ENCODE measurements around the gene KIF23. TPM values are rescaled to one million over a fixed set of nuclear protein-coding genes. Genes with fewer than 3 reads are reported as not detected.

Gene KIF23
- total RNA-seq, 3 donors from 2014 or later: 1.6 to 6.4 (median 2.2) TPM

- intact Hi-C loops (cut with DNase I; ENCODE audit: low total_unique reads): loop anchor here (5.0 kb wide), 1 partner anchor 678 kb away; no protein-coding TSS in a partner anchor
These were observed 3.8 kb upstream of the KIF23 start for GRCh38 chr15:69410248-69410874.

DNA sequence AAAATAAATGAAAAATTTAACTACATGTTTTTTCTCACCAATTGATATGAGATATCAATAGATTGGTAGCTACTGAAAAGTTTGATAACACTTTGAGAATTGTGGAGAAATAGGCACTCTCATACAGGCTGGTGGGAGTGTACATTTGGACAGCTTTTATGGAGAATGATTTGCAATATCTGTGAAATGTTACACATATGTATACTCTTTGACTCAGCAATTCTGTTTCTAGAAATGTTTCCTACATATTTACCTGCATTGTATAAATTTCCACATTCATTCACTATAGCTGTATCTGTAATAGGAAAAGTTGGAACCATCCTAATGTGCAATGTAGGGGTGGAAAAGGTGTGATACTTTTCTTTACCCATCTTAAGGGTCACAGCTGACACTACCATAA is 1.9 kb upstream of the KIF23 start:
- intact Hi-C loops (cut with DNase I; ENCODE audit: low total_unique reads): loop anchor here (5.0 kb wide), 1 partner anchor 680 kb away; no protein-coding TSS in a partner anchor
- no peak for DNase-seq (ENCODE audit: low spot score in 2 of 2)
- Histone ChIP-seq H3K36me3 (no peaks in the 10 kb centered on the region), H3K9me3 (no peaks in the 10 kb centered on the region), H3K27me3 (no peaks in the 10 kb centered on the region), H3K27ac (no peak overlapping the region), H3K4me1 (peaks cover 0 to 5% of the 10 kb centered on the region in 2 donors), H3K4me3 (no peak overlapping the region)
- no peak for TF ChIP-seq POLR2AphosphoS5 (IDR thresholded peaks at IDR 0.05)
- no peak for TF ChIP-seq POLR2A (IDR thresholded peaks at IDR 0.05)

More at GRCh38 chr15:69410248-69410874, 3.8 kb upstream of the KIF23 start:
- H3K27me3 ChIP-seq: no peaks in the 10 kb centered on the region
- TF ChIP-seq CTCF (IDR thresholded peaks at IDR 0.05) (peak in 1 of 3 donors; percentile 39), POLR2AphosphoS5 (IDR thresholded peaks at IDR 0.05) (no peak)
- no peaks in the 10 kb centered on the region for H3K9me3 ChIP-seq
- H3K4me3 ChIP-seq: no peak overlapping the region
- H3K27ac ChIP-seq: no peak overlapping the region
- DNase-seq (ENCODE audit: low spot score in 2 of 2): peak in 1 of 2 donors; percentile 55
- H3K4me1 ChIP-seq: peaks cover 0 to 4% of the 10 kb centered on the region in 2 donors
- H3K36me3 ChIP-seq: no peaks in the 10 kb centered on the region

DNA sequence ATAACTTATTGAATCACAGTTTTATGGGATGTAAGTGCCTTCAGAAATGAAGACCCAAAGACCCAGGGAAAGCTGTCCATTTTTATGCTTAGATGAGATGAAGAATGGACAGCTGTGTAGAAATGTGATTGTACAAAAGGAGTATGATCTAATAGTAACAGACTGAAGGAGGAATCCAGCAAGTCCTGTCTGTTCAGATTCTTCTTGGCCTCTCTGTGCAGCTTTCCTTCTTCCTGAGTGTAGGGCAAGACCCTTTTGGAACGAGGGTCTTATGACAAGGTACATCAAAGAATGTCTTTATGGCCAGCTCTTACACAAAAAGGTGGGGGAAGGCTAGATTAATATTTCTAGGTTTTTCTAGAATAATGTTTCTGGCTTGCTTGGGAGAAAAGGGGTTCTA is 1.4 kb upstream of the KIF23 start:
- no peaks in the 10 kb centered on the region for H3K36me3 ChIP-seq

DNA sequence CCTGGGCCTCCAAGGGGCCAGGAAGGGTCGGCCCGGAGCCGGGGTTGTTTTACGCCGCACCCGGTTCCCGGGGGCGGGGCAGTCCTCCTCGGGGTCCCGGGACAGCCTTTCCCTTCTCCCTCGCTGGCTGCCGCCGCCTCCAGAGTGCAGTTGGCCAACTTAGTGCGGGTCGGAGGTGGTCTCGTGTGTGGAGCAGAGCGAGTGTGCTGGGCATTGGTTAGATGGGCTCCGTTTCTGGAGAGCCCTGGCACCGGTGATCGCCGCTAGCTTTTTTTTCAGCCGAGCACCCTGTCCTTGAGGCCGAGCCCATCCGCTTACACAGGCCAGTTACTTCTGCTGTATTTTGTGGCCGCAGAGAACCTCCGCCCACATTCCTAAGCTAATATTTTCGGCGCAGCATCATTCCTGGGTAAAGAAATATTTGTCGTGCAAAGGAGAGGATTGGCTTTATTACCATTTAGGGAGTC is 585 bp downstream of the KIF23 start:
- intact Hi-C loops (cut with DNase I; ENCODE audit: low total_unique reads): loop anchor here (5.0 kb wide), 1 partner anchor 682 kb away; no protein-coding TSS in a partner anchor
- H3K4me1 ChIP-seq: peaks cover 0 to 5% of the 10 kb centered on the region in 2 donors
- peak overlapping the region; percentile 84 to 93 for H3K27ac ChIP-seq
- no peaks in the 10 kb centered on the region for H3K36me3 ChIP-seq
- no peaks in the 10 kb centered on the region for H3K27me3 ChIP-seq
- peak in 1 of 2 donors; percentile 86 for DNase-seq (ENCODE audit: low spot score in 2 of 2)
- TF ChIP-seq CTCF (IDR thresholded peaks at IDR 0.05): no peak
- TF ChIP-seq POLR2AphosphoS5 (IDR thresholded peaks at IDR 0.05): peak in 1 of 3 donors; percentile 72
- TF ChIP-seq POLR2A (IDR thresholded peaks at IDR 0.05): no peak
- peak overlapping the region; percentile 75 to 89 (median 86) for H3K4me3 ChIP-seq
- no peaks in the 10 kb centered on the region for H3K9me3 ChIP-seq

More for the DNA sequence above, 1.4 kb upstream of the KIF23 start:
- intact Hi-C loops (cut with DNase I; ENCODE audit: low total_unique reads): loop anchor here (5.0 kb wide), 1 partner anchor 680 kb away; no protein-coding TSS in a partner anchor
- Histone ChIP-seq H3K27ac (no peak overlapping the region), H3K9me3 (no peaks in the 10 kb centered on the region), H3K27me3 (no peaks in the 10 kb centered on the region), H3K4me1 (peaks cover 0 to 5% of the 10 kb centered on the region in 2 donors), H3K4me3 (no peak overlapping the region)
- TF ChIP-seq POLR2A (IDR thresholded peaks at IDR 0.05) (no peak), POLR2AphosphoS5 (IDR thresholded peaks at IDR 0.05) (no peak), CTCF (IDR thresholded peaks at IDR 0.05) (no peak)
- DNase-seq (ENCODE audit: low spot score in 2 of 2): no peak

GRCh38 chr15:69415381-69415780 is 1.2 kb downstream of the KIF23 start:
- no peak for TF ChIP-seq POLR2AphosphoS5 (IDR thresholded peaks at IDR 0.05)
- TF ChIP-seq POLR2A (IDR thresholded peaks at IDR 0.05): no peak
- no peak for TF ChIP-seq CTCF (IDR thresholded peaks at IDR 0.05)
- DNase-seq (ENCODE audit: low spot score in 2 of 2): no peak
- Histone ChIP-seq H3K27ac (peak overlapping the region; percentile 21 to 93), H3K9me3 (no peaks in the 10 kb centered on the region), H3K4me3 (peak overlapping the region in 1 of 3 donors; percentile 89), H3K36me3 (no peaks in the 10 kb centered on the region), H3K4me1 (peaks cover 0 to 5% of the 10 kb centered on the region in 2 donors), H3K27me3 (no peaks in the 10 kb centered on the region)
- intact Hi-C loops (cut with DNase I; ENCODE audit: low total_unique reads): no loop called here
